C1 segment of cervical spinal cord (tissue), 14 donors: Measurements from ENCODE around the gene MRC1.
A peak's percentile ranks its signal among the peaks of the same experiment; 100 is the strongest.

Experiments
- DNase-seq, 14 donors: peaks; one replicate each; lab custom pipeline; 2025; lab: John Stamatoyannopoulos, UW

The MRC1 gene

DNA sequence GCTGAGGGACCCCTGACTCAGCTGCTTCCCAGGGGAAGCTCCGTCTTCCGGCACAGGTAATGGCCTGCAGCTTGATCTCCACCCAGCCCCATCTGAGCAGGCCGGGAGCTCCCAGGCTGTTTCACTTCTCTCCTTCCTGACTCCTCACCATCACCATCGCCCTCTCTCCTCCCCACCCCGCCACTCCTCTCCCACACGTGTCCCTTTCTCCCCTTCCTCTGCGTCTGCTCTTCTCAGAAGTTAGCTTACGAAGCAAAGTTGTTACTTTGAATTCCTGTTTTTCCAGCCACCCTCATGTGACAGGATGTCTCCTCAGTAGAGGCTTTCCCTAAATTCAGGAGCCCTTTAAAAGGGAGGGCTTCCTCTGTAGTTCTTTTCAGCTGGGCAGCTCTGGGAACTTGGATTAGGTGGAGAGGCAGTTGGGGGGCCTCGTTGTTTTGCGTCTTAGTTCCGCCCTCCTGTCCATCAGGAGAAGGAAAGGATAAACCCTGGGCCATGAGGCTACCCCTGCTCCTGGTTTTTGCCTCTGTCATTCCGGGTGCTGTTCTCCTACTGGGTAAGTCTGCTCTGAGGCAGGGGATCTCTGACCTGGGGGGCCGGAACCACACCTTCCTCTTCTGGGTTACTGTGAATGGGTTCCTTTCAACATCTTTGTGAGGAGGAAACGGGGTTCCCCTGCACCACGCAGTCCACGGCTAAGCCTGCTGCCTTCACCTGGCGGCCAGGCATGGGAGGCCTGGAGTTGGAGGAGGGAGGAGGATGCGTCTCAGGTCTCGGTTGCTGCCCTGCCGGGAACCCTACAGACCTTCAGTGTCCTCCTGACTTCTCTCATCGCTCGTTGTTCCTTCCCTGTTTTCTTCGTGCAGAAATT is at the start of gene MRC1:
TSS of gene MRC1 (plus strand) at position 378 of the 871 bp plus-strand sequence. CDS start at position 496, 118 bp downstream.
- no peak for DNase-seq

DNA sequence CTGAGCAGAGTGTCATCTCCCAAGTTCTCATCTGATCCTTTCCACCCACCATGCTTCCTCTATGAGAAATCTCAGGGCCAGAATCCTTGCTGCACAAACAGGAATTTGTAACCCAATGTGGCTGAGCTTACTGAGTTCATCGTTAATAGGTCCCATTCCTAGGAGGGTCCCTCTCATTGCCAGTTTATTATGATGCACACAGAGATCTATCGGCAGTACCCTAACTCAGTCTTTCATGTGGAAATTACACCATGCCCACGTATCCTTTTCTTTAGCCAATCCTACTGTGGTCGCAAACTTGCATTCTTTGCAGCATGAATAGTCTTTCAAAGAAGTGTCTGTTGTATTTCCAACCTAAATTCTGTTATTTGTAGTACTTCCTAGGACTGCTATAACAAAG is 45.0 kb upstream of the MRC1 start:
- no peak for DNase-seq

DNA sequence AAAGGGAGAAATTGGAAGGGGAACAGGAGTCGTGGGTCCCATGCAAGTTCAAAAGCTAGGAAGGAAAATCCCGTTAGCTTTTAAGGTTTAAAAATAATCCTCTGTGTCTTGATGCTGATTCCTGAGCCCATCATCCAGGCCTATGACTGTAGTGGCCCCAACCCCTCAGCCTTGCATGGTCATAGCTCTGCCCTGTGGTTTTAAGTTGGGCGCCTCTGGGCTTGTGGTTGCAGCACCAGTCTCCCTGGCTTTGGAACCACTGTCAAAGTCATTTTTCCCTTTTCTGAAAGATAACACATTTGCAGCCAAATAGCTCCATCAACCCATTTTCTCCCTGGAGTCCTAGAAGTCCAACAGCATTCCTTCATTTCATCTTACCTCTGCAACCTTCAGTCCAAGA is 43.5 kb upstream of the MRC1 start:
- no peak for DNase-seq

DNA sequence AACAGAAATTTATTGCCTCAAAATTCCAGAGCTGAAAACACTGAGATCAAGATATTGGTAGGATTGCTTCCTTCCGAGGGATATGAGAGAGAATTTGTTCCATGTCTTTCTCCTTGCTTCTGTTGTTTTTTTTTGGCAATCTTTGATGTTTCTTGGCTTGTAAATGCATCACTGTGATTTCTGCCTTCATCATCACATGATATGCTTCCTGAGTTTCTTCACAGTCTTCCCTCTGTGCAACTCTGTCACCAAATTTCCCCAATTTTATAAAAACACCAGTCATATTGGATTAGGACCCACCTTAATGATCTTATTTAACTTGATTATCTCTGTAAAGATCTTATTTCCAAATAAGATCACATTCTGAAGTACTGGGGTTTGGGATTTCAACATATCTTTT is 42.4 kb upstream of the MRC1 start:
- DNase-seq, result no peak

DNA sequence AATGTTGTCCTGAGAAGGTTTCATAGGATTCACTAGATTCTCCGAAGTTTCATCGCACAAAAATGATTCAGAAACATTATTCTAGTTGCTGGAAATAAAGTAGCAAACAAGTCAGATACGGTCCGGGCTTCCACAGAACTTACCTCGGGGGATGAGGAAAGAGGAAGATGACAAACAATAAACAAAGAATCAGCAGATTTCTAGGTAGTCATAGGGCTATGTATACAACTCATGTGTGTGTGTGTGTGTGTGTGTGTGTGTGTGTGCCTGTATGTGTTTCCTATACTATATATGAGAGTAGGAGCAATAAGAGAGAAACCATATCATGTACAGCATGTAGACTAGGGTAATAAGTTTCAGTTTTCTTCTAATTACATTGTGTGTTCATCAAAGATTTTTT is 40.7 kb upstream of the MRC1 start:
- DNase-seq, result no peak

DNA sequence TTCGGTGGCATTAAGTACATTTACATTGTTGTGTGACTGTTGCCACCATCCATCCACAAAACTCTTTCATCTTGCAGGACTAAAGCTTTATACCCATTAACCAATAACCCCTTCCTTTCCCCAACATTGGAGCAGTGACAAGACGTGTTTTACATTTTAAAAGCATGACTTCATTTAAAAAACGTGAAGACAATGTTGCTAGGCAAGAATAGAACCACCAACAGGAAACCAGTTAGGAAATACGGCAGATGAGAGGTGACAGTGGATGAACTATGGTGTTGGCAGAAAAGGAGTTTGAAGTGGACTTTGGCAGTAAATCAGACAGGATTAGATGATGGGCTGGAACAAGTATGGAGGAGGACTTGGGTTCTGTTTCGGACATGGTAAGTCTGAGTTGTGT is 40.2 kb upstream of the MRC1 start:
- DNase-seq, result no peak

DNA sequence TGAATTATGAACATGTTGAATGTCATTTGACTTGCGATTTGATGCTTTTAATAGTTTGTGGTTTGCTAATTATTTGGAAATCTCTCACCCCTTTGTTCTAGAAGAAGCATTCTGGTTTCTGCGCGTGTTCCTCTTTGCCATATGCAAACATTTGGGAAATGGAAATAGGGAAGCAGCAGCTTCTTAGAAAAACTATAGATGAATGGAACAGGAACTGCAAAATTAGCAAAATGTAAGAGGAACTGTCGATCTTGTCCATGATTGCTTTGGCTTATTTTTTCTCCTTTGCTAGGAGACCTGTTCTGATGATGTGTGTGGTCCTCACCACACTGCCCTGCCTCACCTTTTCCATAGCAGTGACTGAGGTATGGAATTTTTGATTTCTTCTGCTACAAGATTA is 38.1 kb upstream of the MRC1 start:
- no peak for DNase-seq

DNA sequence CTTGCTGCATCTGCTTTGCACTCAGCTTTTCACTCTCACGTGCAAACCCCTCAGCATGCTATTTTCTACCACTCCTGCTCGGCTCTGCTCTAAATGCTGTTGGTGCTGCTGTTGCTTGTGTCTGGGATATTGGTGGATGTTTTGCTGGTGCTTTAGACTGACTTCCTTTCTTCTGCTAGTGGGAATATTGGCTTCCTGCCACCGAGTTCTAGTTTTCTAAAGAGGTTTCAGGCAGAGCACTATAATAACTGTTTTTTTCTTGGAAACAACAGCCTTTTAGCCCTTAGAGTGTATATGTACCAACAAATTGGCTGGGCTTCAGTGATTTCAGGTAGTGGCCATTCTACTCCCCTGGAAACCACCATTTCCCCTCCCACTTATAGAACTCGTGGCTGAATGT is 29.4 kb upstream of the MRC1 start:
- peak in 1 of 14 donors; percentile 1 for DNase-seq

DNA sequence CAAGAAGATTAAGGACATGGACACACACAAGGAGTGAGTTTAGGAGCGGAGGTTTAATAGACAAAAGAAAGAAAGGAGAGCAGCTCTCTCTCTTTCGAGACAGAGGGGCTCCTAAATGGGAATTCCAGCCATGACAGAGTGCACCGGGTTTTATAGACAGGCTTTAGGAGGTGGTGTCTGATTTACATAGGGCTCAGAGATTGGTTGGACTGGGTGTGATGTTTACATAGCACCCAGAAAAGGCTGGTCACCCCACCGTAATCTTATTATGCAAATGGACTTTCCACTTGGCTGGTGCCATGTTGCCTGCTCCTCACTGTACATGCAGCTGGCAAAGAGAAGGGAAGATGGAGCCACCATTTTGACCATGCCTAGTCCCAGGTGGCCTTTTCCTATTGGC is 28.4 kb upstream of the MRC1 start:
- no peak for DNase-seq

DNA sequence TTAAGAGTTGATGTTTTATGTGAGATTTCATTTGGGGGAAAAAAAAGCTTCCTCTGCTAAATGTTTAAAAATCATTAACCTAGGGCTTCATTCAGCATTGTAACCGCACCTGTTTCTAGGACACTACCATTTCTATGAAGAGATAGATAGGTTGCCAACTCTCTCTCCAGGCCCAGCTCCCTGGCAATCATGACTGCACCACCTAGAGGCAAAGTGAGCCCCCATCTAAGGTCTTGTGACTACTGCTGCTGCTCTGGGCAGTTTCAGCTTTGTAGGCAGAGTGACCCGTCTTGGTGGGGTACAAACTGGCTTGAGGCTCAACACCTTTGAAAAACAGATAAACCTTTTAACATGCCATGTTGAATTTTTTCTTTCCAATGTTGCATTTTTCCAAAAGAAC is 27.3 kb upstream of the MRC1 start:
- peak in 1 of 14 donors; percentile 53 for DNase-seq

DNA sequence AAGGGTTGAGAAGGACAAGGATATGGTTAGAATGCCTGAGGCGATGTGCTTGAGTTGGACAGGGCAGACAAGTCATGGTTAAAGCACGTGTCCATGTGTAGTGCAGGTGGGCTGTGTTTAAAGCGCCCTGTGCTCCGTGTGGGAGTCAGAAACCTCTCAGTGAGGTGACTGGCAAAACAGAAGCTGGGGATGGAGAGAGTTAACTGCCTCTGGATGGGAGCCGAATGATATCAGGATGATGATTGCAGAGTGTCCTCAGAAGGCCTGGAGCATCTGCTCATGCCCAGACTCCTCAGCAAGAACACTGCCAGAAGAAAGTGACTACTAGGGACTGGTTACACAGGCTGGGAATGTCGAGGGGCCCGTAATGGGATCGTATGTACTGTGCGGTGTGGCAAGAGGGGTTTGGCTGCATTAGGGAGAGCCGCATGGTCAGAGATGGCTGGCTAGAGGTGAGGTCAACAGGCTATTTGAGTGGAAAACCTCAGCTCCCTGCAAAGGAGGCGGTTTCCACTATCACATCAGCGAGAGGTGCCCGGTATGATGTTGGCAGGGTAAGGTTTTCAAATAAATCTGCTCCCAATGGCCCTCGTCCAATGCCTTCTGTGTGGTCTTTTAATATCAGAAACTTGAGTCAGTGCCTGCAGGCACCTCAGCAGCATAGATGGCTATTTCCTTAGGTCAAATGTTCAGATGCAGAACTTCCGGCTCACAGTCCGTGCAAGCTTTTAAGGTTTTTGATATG is 26.1 kb upstream of the MRC1 start:
- peak in 3 of 14 donors; percentile 25 to 95 (median 59) for DNase-seq

DNA sequence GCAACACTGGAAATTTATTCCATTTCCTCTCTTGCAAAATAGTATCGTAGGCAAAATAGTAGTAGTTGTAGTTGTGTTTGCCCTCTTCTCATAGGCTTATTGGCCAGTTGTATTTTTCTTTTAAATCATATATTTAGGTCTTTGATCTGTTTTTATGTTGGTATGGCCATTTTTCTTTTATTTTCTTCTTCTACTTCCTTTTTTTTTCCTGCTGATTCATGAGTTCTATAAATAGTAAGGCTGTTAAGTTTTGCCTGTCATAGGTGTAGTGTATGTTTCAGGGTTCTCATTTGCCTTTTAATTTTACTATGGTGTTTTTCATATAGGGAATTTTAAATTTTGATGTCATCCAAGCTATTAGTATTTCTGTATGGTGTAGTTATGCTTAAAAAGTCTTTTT is 25.4 kb upstream of the MRC1 start:
- DNase-seq, result no peak

DNA sequence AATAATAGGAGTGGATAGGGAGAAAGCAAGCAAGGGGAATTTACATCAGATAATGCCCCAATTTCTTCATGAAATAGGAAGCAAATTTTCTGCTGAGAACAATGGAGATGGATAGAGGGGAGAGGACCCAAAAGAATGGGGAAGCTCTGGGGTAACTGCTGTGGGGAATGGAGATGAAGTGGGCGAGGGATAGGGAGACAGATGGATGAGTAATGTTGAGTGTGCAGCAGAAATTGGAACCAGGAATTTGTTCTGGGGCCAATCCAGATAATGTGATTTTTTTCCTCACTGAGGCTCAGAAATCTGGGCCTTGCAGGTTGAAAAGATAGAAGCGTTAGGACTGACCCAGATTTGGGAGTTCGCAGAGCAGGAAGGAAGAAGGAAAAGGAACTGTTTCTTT is 24.5 kb upstream of the MRC1 start:
- peak in 1 of 14 donors; percentile 81 for DNase-seq

DNA sequence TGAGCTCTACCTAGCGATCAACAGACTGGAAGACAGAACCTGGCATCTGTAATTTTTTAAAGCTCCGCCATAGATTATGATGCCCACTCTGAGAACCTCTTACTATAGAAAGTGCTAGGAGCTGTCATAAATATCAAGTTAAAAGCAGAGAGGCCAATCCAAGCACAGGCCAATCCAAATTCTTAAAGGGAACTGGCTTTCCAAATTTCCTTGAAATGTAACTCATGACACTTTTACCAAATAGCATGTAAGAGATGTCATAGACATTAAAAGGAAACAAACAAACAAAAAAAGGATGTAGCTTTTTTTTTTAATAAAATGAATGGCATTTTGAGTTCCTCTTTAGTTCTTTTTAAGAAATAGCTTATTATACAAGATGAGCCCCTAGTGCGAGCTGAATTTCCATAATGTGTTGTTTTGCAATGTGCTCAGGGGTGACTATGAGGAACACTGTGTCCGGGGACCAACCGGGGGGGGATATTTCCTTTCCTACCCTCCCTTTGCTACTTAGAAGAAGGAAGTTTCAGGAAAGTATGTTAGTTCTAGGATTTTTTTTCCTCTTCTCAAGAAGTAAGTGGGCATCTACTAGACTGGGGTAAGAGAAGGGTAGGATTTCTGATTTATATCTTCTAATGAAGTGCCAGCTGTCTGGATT is 23.7 kb upstream of the MRC1 start:
- peak in 3 of 14 donors; percentile 3 to 29 (median 19) for DNase-seq

DNA sequence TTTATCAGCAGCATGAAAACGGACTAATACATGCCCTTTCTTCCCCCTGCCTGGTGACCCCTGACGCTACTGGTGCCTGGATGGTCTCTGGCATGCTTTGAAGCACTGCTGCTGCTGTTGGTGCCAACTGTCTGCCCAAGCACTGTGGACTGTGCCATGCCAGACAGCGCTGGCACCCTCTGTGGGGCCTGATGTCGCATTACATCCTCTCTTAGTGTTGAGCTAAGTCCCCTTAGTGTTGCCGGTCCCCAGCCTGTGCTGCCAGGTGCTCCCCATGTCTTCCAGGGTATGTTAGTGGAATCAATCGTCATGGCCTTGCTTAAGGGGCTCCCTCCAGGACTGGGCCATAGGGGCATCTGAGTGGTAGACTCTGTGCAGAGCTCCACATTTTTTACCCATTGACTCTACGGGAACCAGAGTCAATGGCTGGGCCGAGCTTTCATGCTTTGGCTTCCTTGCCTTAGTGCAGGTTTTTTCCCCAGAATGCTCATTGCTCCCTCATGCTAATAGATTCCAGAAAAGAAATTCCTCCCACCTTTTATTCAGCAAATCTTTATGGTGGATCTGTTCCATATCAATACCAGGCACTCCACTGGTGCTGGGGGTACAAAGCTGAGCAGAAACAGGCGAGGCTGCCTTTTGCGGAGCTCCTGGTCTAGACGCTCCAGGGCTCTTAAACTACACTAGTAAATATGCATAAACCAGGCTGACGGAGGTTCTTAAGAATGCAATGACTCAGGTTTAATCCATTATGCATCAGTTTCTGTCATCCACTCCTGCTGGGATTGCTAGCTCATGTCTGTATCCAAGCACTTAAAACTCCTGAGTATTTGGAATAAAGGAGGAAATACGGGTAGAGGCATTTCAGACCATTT is 21.8 kb upstream of the MRC1 start:
- no peak for DNase-seq

DNA sequence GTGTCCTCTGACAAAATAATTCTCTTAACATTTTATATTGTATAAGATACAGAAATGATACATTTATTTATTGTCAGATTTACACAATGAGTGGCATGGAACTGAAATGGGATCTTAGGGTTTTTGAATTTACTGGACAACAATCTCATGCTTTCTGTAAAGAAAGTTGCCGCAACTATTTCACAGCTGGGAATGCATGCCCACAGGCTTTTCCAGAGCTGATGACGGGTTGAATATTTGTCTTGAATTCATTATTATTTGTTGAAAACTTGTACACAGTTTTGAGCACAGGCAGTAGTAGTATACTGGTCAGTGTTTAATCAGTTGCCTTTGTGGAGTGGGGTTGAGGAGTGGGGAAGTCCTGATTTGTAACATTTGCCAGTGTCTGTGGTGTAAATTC is 20.5 kb upstream of the MRC1 start:
- no peak for DNase-seq

DNA sequence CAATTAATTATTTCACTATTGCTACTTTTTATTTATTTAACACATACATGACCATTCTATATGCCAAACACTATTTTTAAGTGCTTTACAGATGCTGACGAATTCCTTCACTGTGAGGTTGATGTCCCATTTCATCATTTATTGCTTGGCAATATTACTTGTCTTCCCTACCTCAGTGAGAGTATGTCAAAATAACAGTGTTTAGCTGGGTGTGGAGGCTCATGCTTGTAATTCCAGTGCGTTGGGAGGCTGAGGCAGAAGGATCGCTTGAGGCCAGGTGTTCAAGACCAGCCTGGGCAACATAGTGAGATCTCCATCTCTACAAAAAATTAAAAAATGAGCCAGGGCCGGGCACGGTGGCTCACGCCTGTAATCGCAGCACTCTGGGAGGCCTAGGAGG is 19.8 kb upstream of the MRC1 start:
- no peak for DNase-seq

DNA sequence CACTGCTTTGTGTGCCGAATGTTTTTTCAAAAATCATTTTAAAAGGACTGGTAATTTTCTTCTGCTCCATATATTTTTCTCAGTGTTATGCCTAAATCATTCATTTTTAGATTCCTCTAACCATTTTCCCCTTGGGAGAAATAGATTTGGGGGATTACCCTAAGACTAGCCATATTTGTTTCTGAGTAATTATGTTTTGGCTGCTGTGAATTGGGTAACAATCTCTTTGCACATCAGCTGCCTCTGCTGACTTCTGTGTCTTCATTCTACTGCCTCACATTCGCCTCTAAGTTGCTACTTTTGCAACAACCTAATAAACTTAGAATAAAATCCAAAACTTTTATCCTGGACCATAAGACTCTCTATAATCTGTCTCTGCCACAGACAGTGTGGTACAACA is 18.5 kb upstream of the MRC1 start:
- DNase-seq, result no peak

DNA sequence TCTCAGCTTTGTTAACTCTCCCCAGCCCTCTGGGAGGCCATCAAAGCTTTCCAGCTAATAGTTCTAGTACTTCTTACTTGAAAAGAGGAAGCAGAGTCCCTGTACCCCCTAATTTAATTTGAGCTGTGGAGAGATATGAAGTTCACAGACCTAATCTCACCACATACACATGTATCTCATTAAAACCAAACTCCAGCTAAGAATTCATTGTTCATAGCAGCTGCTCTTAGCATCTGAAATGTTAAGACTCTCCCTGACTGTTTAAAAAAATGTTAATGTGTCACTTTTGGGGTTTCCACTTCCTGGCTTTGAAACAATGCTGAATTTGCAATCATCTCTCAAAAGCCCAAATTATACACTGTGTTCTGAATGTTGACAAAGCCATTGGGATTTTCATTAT is 16.2 kb upstream of the MRC1 start:
- no peak for DNase-seq

DNA sequence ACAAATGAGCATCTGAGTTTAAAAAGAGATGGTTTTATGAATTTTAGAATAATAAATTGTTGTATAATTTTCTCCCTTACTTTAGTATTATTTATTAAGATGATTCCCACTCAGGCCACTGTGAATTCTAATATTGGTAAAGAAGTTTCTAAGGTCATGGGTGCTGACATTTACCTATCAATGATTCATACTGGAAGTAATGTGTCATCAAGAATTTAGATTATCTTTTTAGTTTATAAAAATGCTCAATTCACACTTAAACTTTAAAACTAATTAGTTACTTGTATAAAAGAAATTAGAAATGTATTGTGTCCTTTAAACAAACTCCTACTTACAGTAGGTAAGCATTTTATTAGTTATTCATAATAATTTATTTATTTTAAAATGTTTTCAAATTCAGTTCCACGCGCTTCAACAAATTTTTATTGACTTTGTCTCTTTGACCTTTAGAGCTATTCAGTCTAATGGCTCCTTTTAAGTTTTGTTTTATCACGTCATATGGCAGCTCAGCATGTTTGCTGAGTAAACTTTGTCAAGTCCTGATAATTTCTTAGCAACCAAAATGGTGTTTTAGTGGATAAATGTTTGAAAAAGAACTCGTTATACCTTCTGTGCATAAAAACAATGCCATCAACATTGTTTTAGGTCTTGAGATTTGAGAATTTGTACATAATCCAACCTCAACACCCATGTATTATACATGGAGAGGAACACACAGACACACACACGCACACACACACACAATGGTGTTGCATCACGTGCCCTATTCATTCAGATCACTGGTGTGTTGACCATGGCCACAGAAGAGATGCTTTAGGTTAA is 15.1 kb upstream of the MRC1 start:
- DNase-seq, result no peak

DNA sequence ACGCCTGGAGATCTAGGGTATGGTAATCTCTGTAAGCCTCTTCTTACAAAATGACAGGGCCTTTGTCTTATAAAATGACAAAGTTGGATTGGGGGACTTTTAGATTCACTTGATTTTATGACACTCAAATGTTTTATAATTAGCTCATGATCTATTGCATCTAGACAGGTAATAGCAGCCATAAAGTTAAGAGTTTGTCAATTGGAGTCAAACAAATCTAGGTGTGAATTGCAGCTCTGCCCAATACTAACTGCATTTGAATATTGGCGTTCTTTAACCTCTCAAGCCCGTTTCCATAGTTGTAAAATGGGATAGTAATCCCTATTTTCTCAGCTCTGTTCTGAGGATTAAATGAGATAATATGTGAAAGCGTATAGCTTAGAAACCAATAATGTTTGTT is 14.1 kb upstream of the MRC1 start:
- no peak for DNase-seq
